Stomach (tissue), 9 donors: ENCODE results near the gene CLBA1. TPM values are rescaled to one million over a fixed set of nuclear protein-coding genes. Genes with fewer than 3 reads are reported as not detected.

Experiments used
- DNase-seq, 2 donors: peaks; one replicate each; pipeline versions ENCODE4 v3.0.0 to v3.0.0-alpha.2; 2013 to 2019
- H3K27ac ChIP-seq, 5 donors: fragments of 200-600 bp in 4 of 5; sonication (generic) in 4 of 5; one replicate each; pipeline ENCODE4 v1.5.1; 2013 to 2019; ENCODE audit warnings: mild to moderate bottlenecking in 1 of 5, moderate library complexity in 1 of 5
- H3K27me3 ChIP-seq, 3 donors: fragments of 200-600 bp; sonication (generic); one replicate each; pipeline ENCODE4 v1.5.1; 2017 to 2019; ENCODE audit warnings: mixed run types in 1 of 3
- H3K36me3 ChIP-seq, 4 donors: fragments of 200-600 bp; sonication (generic); 1 replicate in 3 of 4; 2 replicates in 1 of 4; pipeline ENCODE4 v1.5.1; 2016 to 2019
- H3K4me1 ChIP-seq, 4 donors: fragments of 200-600 bp; sonication (generic); one replicate each; pipeline ENCODE4 v1.5.1; 2016 to 2019
- H3K4me3 ChIP-seq, 4 donors: fragments of 200-600 bp; sonication (generic) in 3 of 4; one replicate each; pipeline ENCODE4 v1.5.1; 2016 to 2019; ENCODE audit warnings: mild to moderate bottlenecking in 1 of 4
- H3K9me3 ChIP-seq, 4 donors: fragments of 200-600 bp; sonication (generic); one replicate each; pipeline ENCODE4 v1.5.1; 2016 to 2019
- EP300 ChIP-seq: sonication (generic); formaldehyde crosslinking; IDR thresholded peaks from one replicate; pipeline ENCODE4 v1.6.1; 2017; ENCODE audit warnings: antibody characterized with exemption
- POLR2A ChIP-seq, 4 donors: fragments of 450-650 bp; IDR thresholded peaks; one replicate each; pipeline ENCODE4 v1.6.1; 2016; ENCODE audit warnings: antibody characterized with exemption in 4 of 4, control low read depth in 2 of 4, mild to moderate bottlenecking in 1 of 4, moderate library complexity in 1 of 4
- POLR2AphosphoS5 ChIP-seq, 3 donors: sonication (generic); formaldehyde crosslinking; IDR thresholded peaks; one replicate each; pipeline ENCODE4 v1.6.1; 2016; ENCODE audit warnings: antibody characterized with exemption in 3 of 3
- WGBS, 5 donors: extraction: QIAGEN DNeasy Blood & Tissue Kit in 3 of 5; methylation state at CpG; one replicate each; pipeline versions ENCODE4 v1.1.5 to v1.1.7; 2013 to 2018; 5-methylcytosine and 5-hydroxymethylcytosine counted together
- intact Hi-C: fragments of 100-400 bp; cut with DNase I; formaldehyde crosslinking; loops from one replicate; pipeline ENCODE4 v1.15.1; 2023; ENCODE audit warnings: low total_unique reads
- polyA plus RNA-seq, 3 donors: library from polyadenylated mRNA; stranded (reverse); fragments of 200-250 nt; gene quantifications; one replicate each; pipeline ENCODE4 v1.2.3, GENCODE V29; 2013
- total RNA-seq, 5 donors: library from RNA; depleted of rRNA; stranded (reverse); fragments of >200 nt; gene quantifications; one replicate each; pipeline versions ENCODE4 v1.1.0 to v1.2.3, GENCODE V29; 2014 to 2016
- TF ChIP-seq, protein P1 (sequence below), 7 experiments: fragments of 450-650 bp in 4 of 7; fragments of 200-600 bp in 3 of 7; sonication (generic) in 3 of 7; IDR thresholded peaks; one replicate each; pipeline ENCODE4 v1.5.1; 2016 to 2019; ENCODE audit warnings: antibody characterized with exemption in 7 of 7, control low read depth in 2 of 7, mild to moderate bottlenecking in 1 of 7
- donor health status: healthy with polysubstance abuse.
- donor health status: Bipolar disorder and iron deficiency.
- donor health status: healthy.

Gene CLBA1
- total and polyA plus RNA-seq, 8 donors, result 3.5 to 13.9 (median 5.8) TPM; not detected in 1

DNA sequence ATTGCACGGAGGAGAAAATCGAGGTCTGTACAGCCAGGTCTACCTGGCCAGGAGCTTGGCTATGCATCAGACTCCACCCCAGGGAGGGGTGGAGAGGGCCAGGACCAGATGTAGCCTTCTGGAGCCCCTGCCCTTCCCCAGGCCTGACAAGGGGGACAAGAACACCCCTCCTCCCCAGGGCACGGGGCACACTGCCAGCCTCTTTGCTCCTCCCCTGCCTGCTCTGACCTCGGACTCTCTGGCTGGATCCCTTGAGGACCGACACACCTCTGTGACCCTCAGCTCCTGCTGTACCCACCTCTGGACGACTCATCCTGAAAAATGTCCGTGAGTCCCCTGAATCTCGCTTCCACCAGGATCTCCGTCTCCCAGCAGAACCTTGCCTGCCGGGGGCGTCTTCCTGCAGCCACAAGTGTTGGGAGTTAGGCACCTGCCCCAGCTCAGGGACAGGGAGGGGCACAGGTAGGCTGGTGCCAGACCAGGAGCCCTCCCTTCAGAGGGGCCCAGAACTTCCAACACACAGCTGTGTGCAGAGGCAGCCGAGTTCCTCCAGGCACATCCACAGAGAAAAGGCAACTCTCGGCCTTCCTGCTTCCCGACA lies 29.2 kb upstream of the CLBA1 start:
- whole genome bisulfite sequencing, 5 donors, result 67 to 83% (median 75%) methylated on average over 10 to 14 of the region's 14 CpGs
- Histone ChIP-seq H3K27me3 (peaks cover 0 to 14% (median 0%) of the 10 kb centered on the region in 3 donors), H3K27ac (no peak overlapping the region), H3K9me3 (no peaks in the 10 kb centered on the region), H3K4me1 (peaks cover 8 to 14% (median 10%) of the 10 kb centered on the region in 4 donors), H3K4me3 (no peak overlapping the region), H3K36me3 (peaks cover 0 to 41% (median 23%) of the 10 kb centered on the region in 4 donors)
- DNase-seq, result no peak
- intact Hi-C loops, result no loop called here
- TF ChIP-seq EP300 (no peak), POLR2A (IDR thresholded peaks at IDR 0.05) (no peak), POLR2AphosphoS5 (IDR thresholded peaks at IDR 0.05) (no peak)
- TF ChIP-seq, protein P1, sequence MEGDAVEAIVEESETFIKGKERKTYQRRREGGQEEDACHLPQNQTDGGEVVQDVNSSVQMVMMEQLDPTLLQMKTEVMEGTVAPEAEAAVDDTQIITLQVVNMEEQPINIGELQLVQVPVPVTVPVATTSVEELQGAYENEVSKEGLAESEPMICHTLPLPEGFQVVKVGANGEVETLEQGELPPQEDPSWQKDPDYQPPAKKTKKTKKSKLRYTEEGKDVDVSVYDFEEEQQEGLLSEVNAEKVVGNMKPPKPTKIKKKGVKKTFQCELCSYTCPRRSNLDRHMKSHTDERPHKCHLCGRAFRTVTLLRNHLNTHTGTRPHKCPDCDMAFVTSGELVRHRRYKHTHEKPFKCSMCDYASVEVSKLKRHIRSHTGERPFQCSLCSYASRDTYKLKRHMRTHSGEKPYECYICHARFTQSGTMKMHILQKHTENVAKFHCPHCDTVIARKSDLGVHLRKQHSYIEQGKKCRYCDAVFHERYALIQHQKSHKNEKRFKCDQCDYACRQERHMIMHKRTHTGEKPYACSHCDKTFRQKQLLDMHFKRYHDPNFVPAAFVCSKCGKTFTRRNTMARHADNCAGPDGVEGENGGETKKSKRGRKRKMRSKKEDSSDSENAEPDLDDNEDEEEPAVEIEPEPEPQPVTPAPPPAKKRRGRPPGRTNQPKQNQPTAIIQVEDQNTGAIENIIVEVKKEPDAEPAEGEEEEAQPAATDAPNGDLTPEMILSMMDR (IDR thresholded peaks at IDR 0.05), result no peak

DNA sequence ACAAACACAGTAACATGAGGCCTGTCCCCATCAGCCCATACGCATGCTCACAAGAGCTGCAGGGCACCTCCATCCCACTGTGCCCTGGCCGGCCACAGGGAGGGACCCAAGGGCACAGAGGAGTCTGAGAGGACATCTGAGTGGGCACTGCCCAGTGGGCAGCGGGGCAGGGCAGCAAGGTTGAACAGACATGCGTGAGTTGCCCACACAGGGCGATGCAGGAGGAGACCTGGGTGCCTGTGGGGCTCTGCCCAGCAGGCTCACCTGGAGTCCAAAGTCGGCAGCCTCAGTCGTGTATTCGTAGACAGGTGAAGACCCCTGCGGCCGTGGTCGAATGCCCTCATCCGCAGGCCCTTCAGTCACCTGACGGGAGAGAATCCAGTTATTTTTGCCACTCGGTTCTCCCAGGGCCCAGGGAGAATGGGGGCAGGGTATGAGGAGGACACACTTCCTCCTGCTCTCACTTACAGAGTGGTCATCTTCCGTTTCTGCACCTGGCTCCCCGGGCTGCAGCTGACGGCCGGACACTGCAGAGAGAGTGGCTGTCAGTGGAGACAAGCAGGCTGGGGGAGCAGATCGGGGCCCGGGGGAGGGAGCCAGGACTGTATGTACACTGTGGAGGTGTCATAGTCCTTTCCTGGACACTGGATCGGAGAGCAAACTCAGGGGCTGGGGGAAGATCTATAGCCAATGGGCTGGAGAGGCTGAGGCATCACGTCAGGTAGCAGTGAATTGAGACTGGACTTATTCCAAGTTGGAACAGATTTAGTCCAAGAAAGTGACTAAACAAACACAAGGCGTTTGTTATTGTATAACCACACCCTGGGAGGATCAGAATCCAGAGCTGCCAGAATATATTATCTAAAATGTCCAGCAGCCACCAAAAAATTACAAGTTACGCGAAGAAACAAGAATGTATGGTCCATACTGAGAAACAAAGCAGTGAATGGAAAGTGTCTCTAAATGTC lies 28.2 kb upstream of the CLBA1 start:
- Histone ChIP-seq H3K4me1 (peaks cover 8 to 14% (median 10%) of the 10 kb centered on the region in 4 donors), H3K27me3 (peaks cover 0 to 14% (median 0%) of the 10 kb centered on the region in 3 donors), H3K9me3 (no peaks in the 10 kb centered on the region), H3K27ac (no peak overlapping the region), H3K36me3 (peaks cover 0 to 41% (median 23%) of the 10 kb centered on the region in 4 donors), H3K4me3 (no peak overlapping the region)
- intact Hi-C loops, result no loop called here
- DNase-seq, result no peak
- 58 to 66% (median 60%) methylated on average over 22 to 25 of the region's 25 CpGs for WGBS, 5 donors
- TF ChIP-seq, protein P1 (IDR thresholded peaks at IDR 0.05), result no peak
- TF ChIP-seq POLR2AphosphoS5 (IDR thresholded peaks at IDR 0.05), result no peak
- TF ChIP-seq EP300, result no peak
- no peak for TF ChIP-seq POLR2A (IDR thresholded peaks at IDR 0.05)

DNA sequence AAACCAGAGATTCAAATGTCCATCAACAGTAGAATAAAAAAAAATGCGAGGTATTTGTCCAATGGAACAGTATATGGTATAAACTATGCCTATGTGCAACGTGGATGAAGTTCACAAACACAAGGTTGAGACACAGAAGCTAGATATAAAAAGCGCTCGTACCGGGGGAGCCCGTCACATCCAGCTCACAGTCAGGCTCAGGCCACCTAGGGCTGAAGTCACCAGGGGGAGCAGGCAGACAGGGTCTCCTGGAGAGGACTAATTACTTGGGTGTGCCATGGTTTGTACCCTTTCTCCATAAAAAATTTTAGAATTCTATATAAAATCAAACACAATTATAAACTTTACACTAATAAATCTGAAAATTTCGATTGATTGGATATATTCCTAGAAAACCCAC lies 21.0 kb upstream of the CLBA1 start:
- TF ChIP-seq POLR2A (IDR thresholded peaks at IDR 0.05), result no peak
- TF ChIP-seq, protein P1 (IDR thresholded peaks at IDR 0.05), result no peak
- no peak for TF ChIP-seq EP300
- no peak for TF ChIP-seq POLR2AphosphoS5 (IDR thresholded peaks at IDR 0.05)
- intact Hi-C loops, result no loop called here
- peaks cover 23 to 38% (median 33%) of the 10 kb centered on the region in 4 donors for H3K4me1 ChIP-seq
- H3K9me3 ChIP-seq, result no peaks in the 10 kb centered on the region
- 84 to 88% (median 86%) methylated on average over 7 of the region's 7 CpGs for WGBS, 5 donors
- no peak overlapping the region for H3K27ac ChIP-seq
- DNase-seq, result no peak
- peaks cover 0 to 26% (median 10%) of the 10 kb centered on the region in 3 donors for H3K27me3 ChIP-seq
- no peak overlapping the region for H3K4me3 ChIP-seq
- H3K36me3 ChIP-seq, result no peaks in the 10 kb centered on the region

DNA sequence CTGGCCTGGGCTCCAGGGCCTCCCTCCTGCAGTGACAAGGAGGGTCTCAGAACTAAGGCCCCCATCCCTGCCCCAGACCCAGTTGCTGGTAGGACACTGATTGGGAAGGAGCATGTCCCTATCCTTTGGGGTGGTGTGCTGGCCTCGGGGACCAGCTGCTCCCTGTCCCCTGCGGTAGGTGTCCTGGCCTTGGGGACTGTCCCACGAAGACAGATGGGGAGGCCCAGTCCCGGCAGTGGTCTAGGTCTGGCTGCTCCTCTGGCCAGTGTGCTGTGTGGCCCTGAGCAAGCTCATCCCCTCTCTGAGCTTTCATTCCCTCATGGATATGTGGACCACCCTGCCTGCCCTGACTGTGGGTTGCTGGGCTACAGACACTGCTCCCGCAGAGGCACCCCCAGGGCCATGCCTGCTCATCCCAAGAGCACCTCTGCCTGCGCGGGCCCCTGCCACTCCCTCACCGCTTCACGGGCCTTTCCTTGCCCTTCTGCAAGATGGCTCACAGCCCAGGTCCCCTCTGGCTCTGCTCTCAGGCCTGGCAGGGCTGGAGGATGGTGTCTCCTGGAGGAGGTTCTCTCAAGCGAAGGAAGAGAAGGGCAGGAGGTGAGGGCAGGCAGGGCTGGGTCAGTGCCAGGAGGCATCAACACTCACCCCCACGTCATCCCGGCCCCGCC lies 19.9 kb upstream of the CLBA1 start:
- intact Hi-C loops, result no loop called here
- H3K27ac ChIP-seq, result peak overlapping the region in 3 of 5 donors; percentile 89 to 94 (median 90)
- WGBS, 5 donors, result 75 to 88% (median 83%) methylated on average over 10 to 13 of the region's 13 CpGs

More for the DNA sequence above, 19.9 kb upstream of the CLBA1 start:
- no peak overlapping the region for H3K4me3 ChIP-seq
- no peak for TF ChIP-seq POLR2AphosphoS5 (IDR thresholded peaks at IDR 0.05)
- no peak for TF ChIP-seq POLR2A (IDR thresholded peaks at IDR 0.05)
- TF ChIP-seq, protein P1 (IDR thresholded peaks at IDR 0.05), result no peak
- no peak for TF ChIP-seq EP300
- H3K4me1 ChIP-seq, result peaks cover 29 to 50% (median 43%) of the 10 kb centered on the region in 4 donors
- H3K36me3 ChIP-seq, result no peaks in the 10 kb centered on the region
- no peak for DNase-seq
- peaks cover 0 to 26% (median 10%) of the 10 kb centered on the region in 3 donors for H3K27me3 ChIP-seq
- H3K9me3 ChIP-seq, result no peaks in the 10 kb centered on the region
